Fibroblast of skin of back (primary cell): Measurements from ENCODE around the gene KTN1.
A peak's percentile ranks its signal among the peaks of the same experiment; 100 is the strongest.

Experiments
- DNase-seq: peaks from one replicate; pipeline ENCODE4 v3.0.0-alpha.2; 2013

The KTN1 gene

GRCh38 chr14:55718551-55718950, 138.5 kb downstream of the KTN1 start:
- DNase-seq: no peak

- no peak for DNase-seq
Observed at GRCh38 chr14:55720796-55721195, 140.8 kb downstream of the KTN1 start.

- peak; percentile 87 for DNase-seq
Observed at GRCh38 chr14:55721353-55721752, 141.3 kb downstream of the KTN1 start.

GRCh38 chr14:55722054-55722453, 142.0 kb downstream of the KTN1 start:
- no peak for DNase-seq

- no peak for DNase-seq
Observed at GRCh38 chr14:55724736-55725135, 144.7 kb downstream of the KTN1 start.

GRCh38 chr14:55730592-55731310, 150.7 kb downstream of the KTN1 start:
- no peak for DNase-seq

- DNase-seq: no peak
Observed at GRCh38 chr14:55731311-55731872, 151.4 kb downstream of the KTN1 start.

GRCh38 chr14:55731881-55732498, 152.0 kb downstream of the KTN1 start:
- peak; percentile 27 for DNase-seq

GRCh38 chr14:55733599-55733998, 153.6 kb downstream of the KTN1 start:
- no peak for DNase-seq
